GM12892 (cell line): Measurements from ENCODE around the gene UGDH.
"Not testable (repeated sequence)": the region's sequence is repeated elsewhere in the genome, so short reads cannot be mapped to it uniquely, and the experiment has no call there.

Experiments
- DNase-seq: peaks from one replicate; pipeline ENCODE4 v3.0.0; 2011; ENCODE audit not compliant: insufficient read length
- FAIRE-seq: peaks from 2 replicates; lab custom pipeline; 2011; peaks lifted over from hg19 to GRCh38; lab: Jason Lieb, UNC
- POLR2A ChIP-seq: IDR thresholded peaks from 2 replicates; pipeline ENCODE4 v1.6.1; 2011; ENCODE audit warnings: low read depth, low read length, control low read depth
- POLR2AphosphoS5 ChIP-seq: IDR thresholded peaks from 2 replicates; pipeline ENCODE4 v1.6.1; 2011; ENCODE audit warnings: low read depth, low read length, control low read depth
- TAF1 ChIP-seq: IDR thresholded peaks from 2 replicates; pipeline ENCODE4 v1.6.1; 2011; ENCODE audit warnings: low read depth, mild to moderate bottlenecking, control low read depth, low read length, borderline replicate concordance

Gene UGDH

GRCh38 chr4:39510348-39510929 is 16.8 kb downstream of the UGDH start:
- FAIRE-seq (no peak), DNase-seq (no peak)
- TF ChIP-seq POLR2A (no peak), TAF1 (no peak), POLR2AphosphoS5 (no peak)

- FAIRE-seq (no peak), DNase-seq (no peak)
- no peak for TF ChIP-seq POLR2AphosphoS5
- TF ChIP-seq POLR2A: no peak
- no peak for TF ChIP-seq TAF1
These were observed 21.7 kb downstream of the UGDH start for GRCh38 chr4:39505581-39505980.

DNA sequence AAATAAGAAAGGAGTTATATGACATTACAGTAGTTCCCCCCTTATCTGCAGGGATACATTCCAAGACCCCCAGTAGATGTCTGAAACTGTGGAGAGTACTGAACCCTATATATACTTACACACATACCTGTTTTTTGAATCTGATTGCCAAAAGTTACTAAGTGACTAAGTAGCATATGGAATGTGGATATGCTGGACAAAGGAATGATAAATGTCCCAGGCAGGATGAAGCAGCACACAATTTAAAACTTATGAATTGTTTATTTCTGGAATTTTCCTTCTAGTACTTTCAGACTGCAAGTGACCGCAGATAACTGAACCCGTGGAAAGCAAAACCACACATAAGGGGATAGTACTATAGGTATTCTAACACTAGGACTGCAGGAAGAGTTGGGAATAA is 22.7 kb downstream of the UGDH start:
- TF ChIP-seq POLR2A (no peak), TAF1 (no peak), POLR2AphosphoS5 (no peak)
- DNase-seq (no peak), FAIRE-seq (no peak)

GRCh38 chr4:39502664-39503035 is 24.6 kb downstream of the UGDH start:
- DNase-seq, FAIRE-seq: not testable (repeated sequence)

GRCh38 chr4:39502019-39502663 is 25.1 kb downstream of the UGDH start:
- FAIRE-seq (peak; percentile 58), DNase-seq (no peak)
- TF ChIP-seq POLR2AphosphoS5 (no peak), POLR2A (no peak), TAF1 (no peak)

- no peak for DNase-seq
- FAIRE-seq: no peak
- TF ChIP-seq POLR2AphosphoS5: no peak
- TF ChIP-seq TAF1: no peak
- TF ChIP-seq POLR2A: no peak
These were observed 28.6 kb downstream of the UGDH start for GRCh38 chr4:39498727-39499020.

DNA sequence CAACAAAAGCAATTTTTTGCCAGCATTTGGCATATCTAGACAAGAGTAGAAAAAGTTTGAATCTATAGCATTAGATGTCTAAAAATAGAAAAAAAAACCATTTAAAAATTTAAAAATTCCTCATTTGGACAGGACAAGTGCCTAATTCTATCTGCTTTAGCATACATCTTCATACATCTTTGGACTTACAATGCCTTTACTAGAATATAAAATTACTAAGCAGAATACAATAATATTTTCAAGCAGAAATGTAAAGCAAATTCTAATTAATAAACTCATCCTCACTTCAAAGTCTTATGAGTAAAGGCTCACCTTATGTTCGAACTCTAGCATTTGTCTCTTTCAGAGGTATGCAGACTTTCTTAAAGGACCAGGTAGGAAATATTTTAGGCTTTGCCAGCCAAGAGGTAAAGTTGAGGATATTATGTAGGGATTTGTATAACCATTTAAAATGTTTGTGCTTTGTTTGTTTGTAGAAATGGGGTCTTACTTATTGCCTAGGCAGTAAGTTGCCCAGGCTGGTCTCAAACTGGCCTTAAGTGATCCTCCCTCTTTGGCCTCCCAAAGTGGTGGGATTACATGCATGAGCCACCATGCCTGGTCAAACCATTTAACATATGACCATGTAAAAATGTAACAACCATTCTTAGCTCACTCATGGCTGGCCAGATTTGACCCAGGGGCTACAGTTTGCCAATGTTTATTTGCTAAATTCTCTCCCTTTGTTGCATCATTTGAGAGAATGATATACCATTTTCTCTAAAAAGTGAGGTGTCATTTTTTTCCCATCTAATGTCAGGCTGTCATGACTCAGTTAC is 29.1 kb downstream of the UGDH start:
- DNase-seq: no peak
- FAIRE-seq: no peak

DNA sequence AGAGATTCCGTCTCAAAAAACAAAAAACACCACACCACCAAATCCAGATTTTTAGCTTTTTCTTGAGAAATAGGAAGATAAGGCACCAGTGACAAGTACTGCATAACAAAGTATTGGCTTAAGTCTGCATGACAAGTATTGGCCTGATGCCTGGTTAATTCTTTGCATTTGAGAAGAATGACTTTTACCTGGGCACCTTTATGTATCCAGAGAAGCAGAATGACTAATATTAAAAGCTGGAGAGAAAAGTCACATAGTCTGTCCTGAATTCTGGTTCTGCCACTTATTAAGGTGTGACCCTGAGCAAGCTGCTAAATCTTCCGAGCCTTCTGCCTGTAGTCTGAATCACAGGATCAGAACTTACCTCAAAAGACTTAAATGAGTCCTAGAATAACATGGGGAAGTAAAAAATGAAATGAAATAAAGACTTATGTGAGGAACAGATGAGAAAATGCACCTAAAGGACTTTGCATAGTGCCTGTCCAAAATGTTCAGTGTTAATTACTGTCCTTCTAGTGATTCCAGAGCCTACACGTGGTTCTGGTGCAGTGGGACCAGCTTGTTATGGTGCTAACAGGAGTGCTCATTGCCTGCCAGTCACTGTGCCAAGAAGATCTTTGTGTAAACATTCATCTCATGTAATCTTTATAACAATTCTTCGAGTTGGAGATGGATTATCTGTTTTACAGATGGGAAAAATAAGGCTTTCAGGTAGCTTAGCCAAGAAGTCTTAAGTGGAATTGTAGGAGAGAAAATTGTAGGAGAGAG is 31.6 kb downstream of the UGDH start:
- no peak for FAIRE-seq
- no peak for TF ChIP-seq TAF1
- TF ChIP-seq POLR2A: no peak
- TF ChIP-seq POLR2AphosphoS5: no peak
- DNase-seq: no peak

More for the DNA sequence above, 29.1 kb downstream of the UGDH start:
- no peak for TF ChIP-seq POLR2AphosphoS5

GRCh38 chr4:39494354-39494753 is 32.9 kb downstream of the UGDH start:
- TF ChIP-seq POLR2A (no peak), POLR2AphosphoS5 (no peak), TAF1 (no peak)
- FAIRE-seq (no peak), DNase-seq (no peak)

DNA sequence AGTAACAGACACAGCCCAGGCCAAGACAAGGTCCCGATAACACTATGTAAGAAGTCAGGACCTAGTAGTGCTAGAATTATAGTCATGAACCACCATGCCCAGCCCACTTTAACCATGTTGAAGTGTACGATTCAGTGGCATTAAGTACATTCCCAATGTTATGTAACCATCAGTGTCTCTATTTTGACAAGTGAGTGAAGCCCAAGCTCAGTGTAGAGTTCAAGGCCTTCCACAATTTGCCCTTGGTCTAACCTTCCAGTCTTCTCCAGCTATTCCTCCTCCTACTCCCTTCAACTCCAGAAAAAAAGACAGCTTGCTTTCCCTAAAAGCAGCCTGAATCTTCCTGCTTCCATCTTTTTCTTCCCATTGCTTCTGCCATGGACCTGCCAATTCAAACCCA is 36.9 kb downstream of the UGDH start:
- TF ChIP-seq POLR2AphosphoS5 (no peak), TAF1 (no peak), POLR2A (no peak)
- FAIRE-seq (no peak), DNase-seq (no peak)

DNA sequence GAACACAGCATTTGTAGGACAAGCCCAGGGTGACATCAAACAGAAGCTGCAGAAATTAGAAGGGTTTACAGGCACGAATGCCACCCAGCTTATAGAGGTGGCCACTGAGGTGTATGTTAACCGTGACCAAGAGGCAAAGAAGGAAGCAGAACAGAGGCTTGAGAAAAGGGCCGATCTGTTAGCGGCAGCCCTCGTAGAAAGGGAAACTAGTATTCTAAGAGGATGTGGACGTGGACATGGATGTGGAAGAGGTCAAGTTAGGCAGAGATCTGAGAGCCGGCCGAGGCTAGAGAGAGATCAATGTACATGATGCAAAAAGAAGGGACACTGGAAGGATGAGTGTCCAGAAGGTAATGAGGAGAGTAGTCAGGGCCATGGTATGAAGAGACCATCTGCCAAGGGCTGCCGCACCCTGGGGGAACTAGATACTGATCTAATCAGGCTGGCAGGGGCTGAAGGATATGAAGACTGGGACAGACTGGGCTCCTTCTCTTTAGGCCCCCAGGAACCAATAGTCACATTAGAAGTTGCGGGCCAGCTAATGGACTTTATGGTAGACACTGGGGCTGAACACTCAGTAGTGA is 40.9 kb downstream of the UGDH start:
- FAIRE-seq: no peak
- no peak for TF ChIP-seq POLR2A
- no peak for TF ChIP-seq POLR2AphosphoS5
- TF ChIP-seq TAF1: no peak
- DNase-seq: no peak
